Loucy (cell line): Measurements from ENCODE around the gene TSPAN9.

Experiments used
- EZH2phosphoT487 ChIP-seq: fragments of 200-600 bp; IDR thresholded peaks from 2 replicates; pipeline ENCODE4 v1.6.1; 2018; ENCODE audit warnings: antibody characterized with exemption, mild to moderate bottlenecking, moderate library complexity, borderline replicate concordance
- TF ChIP-seq, protein P1 (sequence below): fragments of 200-600 bp; sonication (generic); conservative IDR thresholded peaks from 2 replicates; pipeline ENCODE4 v1.5.1; 2014; ENCODE audit warnings: mild to moderate bottlenecking, antibody characterized with exemption, low read length

DNA sequence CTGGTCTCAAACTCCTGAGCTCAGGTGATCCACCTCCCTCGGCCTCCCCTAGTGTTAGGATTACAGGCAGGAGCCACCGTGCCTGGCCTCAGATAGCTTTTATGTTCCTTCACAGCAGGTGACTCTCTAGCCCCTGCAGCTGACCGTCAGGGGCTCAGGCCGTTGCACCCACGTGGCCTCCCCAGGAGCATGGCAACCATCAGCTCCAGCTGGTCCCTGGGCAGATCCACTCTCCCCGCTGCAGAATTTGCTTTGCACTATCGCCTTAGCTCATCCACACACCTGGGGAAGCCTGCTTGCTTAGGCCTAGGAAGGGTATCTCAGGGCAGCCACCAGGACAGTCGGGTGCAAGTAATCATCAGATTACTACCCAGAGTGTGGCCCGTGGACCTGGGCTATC lies 62.6 kb downstream of the TSPAN9 start:
- TF ChIP-seq, protein P1, sequence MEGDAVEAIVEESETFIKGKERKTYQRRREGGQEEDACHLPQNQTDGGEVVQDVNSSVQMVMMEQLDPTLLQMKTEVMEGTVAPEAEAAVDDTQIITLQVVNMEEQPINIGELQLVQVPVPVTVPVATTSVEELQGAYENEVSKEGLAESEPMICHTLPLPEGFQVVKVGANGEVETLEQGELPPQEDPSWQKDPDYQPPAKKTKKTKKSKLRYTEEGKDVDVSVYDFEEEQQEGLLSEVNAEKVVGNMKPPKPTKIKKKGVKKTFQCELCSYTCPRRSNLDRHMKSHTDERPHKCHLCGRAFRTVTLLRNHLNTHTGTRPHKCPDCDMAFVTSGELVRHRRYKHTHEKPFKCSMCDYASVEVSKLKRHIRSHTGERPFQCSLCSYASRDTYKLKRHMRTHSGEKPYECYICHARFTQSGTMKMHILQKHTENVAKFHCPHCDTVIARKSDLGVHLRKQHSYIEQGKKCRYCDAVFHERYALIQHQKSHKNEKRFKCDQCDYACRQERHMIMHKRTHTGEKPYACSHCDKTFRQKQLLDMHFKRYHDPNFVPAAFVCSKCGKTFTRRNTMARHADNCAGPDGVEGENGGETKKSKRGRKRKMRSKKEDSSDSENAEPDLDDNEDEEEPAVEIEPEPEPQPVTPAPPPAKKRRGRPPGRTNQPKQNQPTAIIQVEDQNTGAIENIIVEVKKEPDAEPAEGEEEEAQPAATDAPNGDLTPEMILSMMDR = no peak
- TF ChIP-seq EZH2phosphoT487 = no peak
